DOHH2 (cell line): ENCODE results near the gene PTGIS.

Experiments
- CTCF ChIP-seq: fragments of 200-600 bp; sonication (generic); IDR thresholded peaks from one replicate; pipeline ENCODE4 v1.5.1; 2014; ENCODE audit warnings: antibody characterized with exemption, mild to moderate bottlenecking, low read depth, low read length; ENCODE audit not compliant: poor library complexity, severe bottlenecking
- EZH2phosphoT487 ChIP-seq: fragments of 200-600 bp; sonication (generic); IDR thresholded peaks from 2 replicates; pipeline ENCODE4 v1.6.1; 2017; ENCODE audit warnings: borderline replicate concordance, mild to moderate bottlenecking, antibody characterized with exemption, low read length, moderate library complexity, mixed read lengths

GRCh38 chr20:49612127-49612738, 44.3 kb upstream of the PTGIS start:
- no peak for TF ChIP-seq CTCF
- TF ChIP-seq EZH2phosphoT487: no peak
